DND-41 (cell line): ENCODE results near the gene TFF3.

Experiments used
- ATAC-seq: fragments of 200-7000 bp; cut with Tn5 transposase; 3 replicates; pipeline ENCODE4 v1.9.1; 2021; ENCODE audit warnings: low read depth; ENCODE audit not compliant: insufficient read depth
- DNase-seq: peaks from one replicate; pipeline ENCODE4 v3.0.0-alpha.2; 2020
- H2AFZ ChIP-seq: 2 replicates; pipeline ENCODE4 v1.6.0; 2012; ENCODE audit warnings: low read depth, low read length
- H3K27ac ChIP-seq: 2 replicates; pipeline ENCODE4 v1.5.1; 2012; ENCODE audit warnings: low read length, inconsistent platforms
- H3K27me3 ChIP-seq: fragments of 200-600 bp; sonication (generic); 2 replicates; pipeline ENCODE4 v1.6.0; 2012; ENCODE audit warnings: low read length, mild to moderate bottlenecking, inconsistent platforms; ENCODE audit not compliant: insufficient read depth, poor library complexity
- H3K36me3 ChIP-seq: 2 replicates; pipeline ENCODE4 v1.5.1; 2012; ENCODE audit warnings: low read length, inconsistent platforms; ENCODE audit not compliant: insufficient read depth
- H3K4me1 ChIP-seq: 2 replicates; pipeline ENCODE4 v1.5.1; 2012; ENCODE audit warnings: mild to moderate bottlenecking, low read length; ENCODE audit not compliant: insufficient read depth
- H3K4me2 ChIP-seq: 2 replicates; pipeline ENCODE4 v1.6.0; 2012; ENCODE audit warnings: mild to moderate bottlenecking, moderate library complexity, low read length, inconsistent platforms; ENCODE audit not compliant: insufficient read depth
- H3K4me3 ChIP-seq, 2 experiments: fragments of 200-600 bp in 1 of 2; shearing (Covaris generic) in 1 of 2; 2 replicates each; pipeline ENCODE4 v1.5.1; 2012 to 2016; ENCODE audit warnings: inconsistent platforms in 2 of 2, low read length in 2 of 2, mild to moderate bottlenecking in 2 of 2, low read depth in 1 of 2, moderate library complexity in 1 of 2
- H3K79me2 ChIP-seq: 2 replicates; pipeline ENCODE4 v1.6.0; 2012; ENCODE audit warnings: low read length, inconsistent platforms; ENCODE audit not compliant: insufficient read depth
- H3K9ac ChIP-seq: 2 replicates; pipeline ENCODE4 v1.6.0; 2012; ENCODE audit warnings: low read depth, mild to moderate bottlenecking, inconsistent platforms, low read length, moderate library complexity
- H3K9me3 ChIP-seq: 2 replicates; pipeline ENCODE4 v1.5.1; 2012; ENCODE audit warnings: low read length, moderate library complexity, mild to moderate bottlenecking, inconsistent platforms; ENCODE audit not compliant: insufficient read depth, severe bottlenecking
- H4K20me1 ChIP-seq: 2 replicates; pipeline ENCODE4 v1.6.0; 2012; ENCODE audit warnings: low read length; ENCODE audit not compliant: insufficient read depth
- EZH2 ChIP-seq: IDR thresholded peaks from 3 replicates; pipeline ENCODE4 v1.6.1; 2012; ENCODE audit warnings: borderline replicate concordance, low read depth, mild to moderate bottlenecking, moderate library complexity, low read length, inconsistent platforms; ENCODE audit not compliant: severe bottlenecking
- TF ChIP-seq, protein P1 (sequence below): IDR thresholded peaks from 2 replicates; pipeline ENCODE4 v1.5.1; 2012; ENCODE audit warnings: borderline replicate concordance, low read length, moderate library complexity, mild to moderate bottlenecking; ENCODE audit not compliant: poor library complexity, severe bottlenecking; ENCODE audit errors: extremely low read depth

TFF3 gene

DNA sequence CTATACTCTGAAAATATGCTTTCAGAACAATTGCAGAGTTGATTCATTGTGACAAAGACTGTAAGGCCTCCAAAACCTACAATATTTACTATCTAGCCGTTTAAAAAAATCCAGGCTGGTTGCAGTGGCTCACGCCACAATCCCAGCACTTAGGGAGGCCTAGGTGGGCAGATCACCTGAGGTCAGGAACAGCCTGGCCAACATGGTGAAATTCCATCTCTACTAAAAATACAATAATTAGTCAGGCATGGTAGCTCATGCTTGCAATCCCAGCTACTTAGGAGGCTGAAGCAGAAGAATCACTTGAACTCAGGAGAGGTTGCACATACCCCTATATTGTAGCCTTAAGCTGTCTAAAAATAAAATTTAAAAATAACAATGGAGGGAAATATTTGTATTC, 40.8 kb upstream of the TFF3 start:
- no peaks in the 10 kb centered on the region for H3K27me3 ChIP-seq
- H3K4me2 ChIP-seq = no peak overlapping the region
- H3K36me3 ChIP-seq = no peaks in the 10 kb centered on the region
- H2AFZ ChIP-seq = no peak overlapping the region
- no peaks in the 10 kb centered on the region for H4K20me1 ChIP-seq
- no peak overlapping the region for H3K4me3 ChIP-seq
- no peak for ATAC-seq
- TF ChIP-seq EZH2 = no peak
- TF ChIP-seq, protein P1, sequence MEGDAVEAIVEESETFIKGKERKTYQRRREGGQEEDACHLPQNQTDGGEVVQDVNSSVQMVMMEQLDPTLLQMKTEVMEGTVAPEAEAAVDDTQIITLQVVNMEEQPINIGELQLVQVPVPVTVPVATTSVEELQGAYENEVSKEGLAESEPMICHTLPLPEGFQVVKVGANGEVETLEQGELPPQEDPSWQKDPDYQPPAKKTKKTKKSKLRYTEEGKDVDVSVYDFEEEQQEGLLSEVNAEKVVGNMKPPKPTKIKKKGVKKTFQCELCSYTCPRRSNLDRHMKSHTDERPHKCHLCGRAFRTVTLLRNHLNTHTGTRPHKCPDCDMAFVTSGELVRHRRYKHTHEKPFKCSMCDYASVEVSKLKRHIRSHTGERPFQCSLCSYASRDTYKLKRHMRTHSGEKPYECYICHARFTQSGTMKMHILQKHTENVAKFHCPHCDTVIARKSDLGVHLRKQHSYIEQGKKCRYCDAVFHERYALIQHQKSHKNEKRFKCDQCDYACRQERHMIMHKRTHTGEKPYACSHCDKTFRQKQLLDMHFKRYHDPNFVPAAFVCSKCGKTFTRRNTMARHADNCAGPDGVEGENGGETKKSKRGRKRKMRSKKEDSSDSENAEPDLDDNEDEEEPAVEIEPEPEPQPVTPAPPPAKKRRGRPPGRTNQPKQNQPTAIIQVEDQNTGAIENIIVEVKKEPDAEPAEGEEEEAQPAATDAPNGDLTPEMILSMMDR = no peak
- H3K27ac ChIP-seq = no peak overlapping the region
- H3K79me2 ChIP-seq = no peaks in the 10 kb centered on the region
- H3K9ac ChIP-seq = no peak overlapping the region
- H3K4me1 ChIP-seq = no peaks in the 10 kb centered on the region
- DNase-seq = no peak
- peaks cover 4% of the 10 kb centered on the region for H3K9me3 ChIP-seq

DNA sequence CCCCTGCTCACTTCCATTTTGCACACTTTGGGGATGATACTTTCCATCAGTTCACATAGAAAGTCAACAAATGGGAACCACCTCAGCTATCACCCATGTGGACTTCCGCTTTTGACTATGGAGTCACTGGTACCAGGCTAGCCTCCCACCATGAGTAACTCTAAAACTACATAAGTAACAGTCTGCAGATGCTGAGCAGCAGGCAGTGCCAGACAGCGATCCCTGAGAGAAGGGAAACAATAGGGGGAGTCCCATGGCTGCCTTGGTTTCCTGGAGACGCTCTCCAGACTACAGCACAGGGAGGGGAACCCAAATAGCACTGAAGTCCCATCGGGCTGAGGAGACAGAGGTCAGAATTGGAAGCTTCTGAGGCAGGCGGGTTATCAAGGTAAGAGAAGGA, 38.4 kb upstream of the TFF3 start:
- no peak overlapping the region for H3K4me3 ChIP-seq
- H4K20me1 ChIP-seq = no peaks in the 10 kb centered on the region
- no peaks in the 10 kb centered on the region for H3K27me3 ChIP-seq
- no peak overlapping the region for H3K9ac ChIP-seq
- H2AFZ ChIP-seq = no peak overlapping the region
- H3K36me3 ChIP-seq = no peaks in the 10 kb centered on the region
- peaks cover 4% of the 10 kb centered on the region for H3K9me3 ChIP-seq
- DNase-seq (no peak), ATAC-seq (no peak)
- no peak overlapping the region for H3K4me2 ChIP-seq
- no peak overlapping the region for H3K27ac ChIP-seq
- TF ChIP-seq, protein P1 = no peak
- no peak for TF ChIP-seq EZH2
- no peaks in the 10 kb centered on the region for H3K79me2 ChIP-seq
- H3K4me1 ChIP-seq = no peaks in the 10 kb centered on the region

DNA sequence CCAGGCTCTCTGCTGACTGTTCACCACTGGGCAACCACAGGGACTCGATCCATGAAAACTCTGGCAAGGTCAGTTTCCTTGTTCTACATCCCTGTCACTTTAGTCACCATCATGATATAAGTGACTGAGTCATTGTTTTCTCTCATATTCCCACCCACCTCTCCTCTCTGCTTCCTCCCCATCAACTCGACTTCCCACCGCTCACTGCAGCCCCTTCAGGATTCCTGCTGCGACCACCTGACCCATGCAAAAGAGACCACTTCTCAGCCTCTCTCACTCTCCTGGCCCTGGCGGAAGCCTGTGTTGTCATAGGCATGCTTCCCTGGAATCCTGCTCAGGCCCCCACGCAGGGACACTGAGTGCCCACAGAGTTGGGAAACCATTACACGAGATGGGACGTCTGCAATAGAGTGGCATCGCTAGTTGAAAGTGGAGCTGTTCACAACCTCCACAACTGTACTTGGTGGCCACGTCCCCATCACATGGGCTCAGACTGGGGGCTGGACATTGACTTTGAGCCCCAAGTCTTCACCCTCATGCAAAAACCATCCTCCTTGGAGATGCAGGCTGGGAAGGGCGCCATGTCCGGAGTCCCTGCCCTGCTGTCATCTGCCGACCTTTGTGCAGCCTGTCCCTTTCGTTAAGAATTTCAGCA, 37.4 kb upstream of the TFF3 start:
- no peak for ATAC-seq
- Histone ChIP-seq H2AFZ (no peak overlapping the region), H3K4me1 (no peaks in the 10 kb centered on the region), H4K20me1 (no peaks in the 10 kb centered on the region), H3K79me2 (no peaks in the 10 kb centered on the region), H3K9me3 (peaks cover 4% of the 10 kb centered on the region), H3K27me3 (no peaks in the 10 kb centered on the region), H3K9ac (no peak overlapping the region), H3K27ac (no peak overlapping the region), H3K4me3 (no peak overlapping the region), H3K36me3 (no peaks in the 10 kb centered on the region), H3K4me2 (no peak overlapping the region)
- DNase-seq = no peak
- TF ChIP-seq EZH2 = no peak
- TF ChIP-seq, protein P1 = no peak
